ENCODE results near the gene MRPL38. TPM values are rescaled to one million over a fixed set of nuclear protein-coding genes. Genes with fewer than 3 reads are reported as not detected.

MRPL38 gene
- total RNA-seq, 1 experiment from 2014 or later: 74.5 TPM

- DNase-seq: peak; percentile 91
- BruUV-seq (replicated peaks): no TSS peak
- intact Hi-C loops (cut with micrococcal nuclease): loop anchor here (1.0 to 5.0 kb wide), 3 partner anchors 18 to 114 kb away; partner anchors contain the start of genes TRIM47, UNK and WBP2
Measured at GRCh38 chr17:75896415-75897159, 8.1 kb downstream of the MRPL38 start, which contains the start of gene TRIM65. TRIM65 (minus strand) TSS chr17:75896951; CDS start chr17:75896937, 14 bp downstream.

GRCh38 chr17:75895370-75896155 lies 9.1 kb downstream of the MRPL38 start:
- Histone ChIP-seq H3K4me3 (ENCODE audit: low read length) (peak overlapping the region; percentile 83), H3K27ac (ENCODE audit: low read length) (peak overlapping the region; percentile 74), H3K79me2 (ENCODE audit: low read length) (peaks cover 30% of the 10 kb centered on the region), H2AFZ (ENCODE audit: low read length) (peak overlapping the region; percentile 40), H3K4me2 (ENCODE audit: low read length) (peak overlapping the region; percentile 98), H3K36me3 (ENCODE audit: low read depth, low read length) (peaks cover 18% of the 10 kb centered on the region), H3K9me2 (replicated peaks; ENCODE audit: low read length) (no peaks in the 10 kb centered on the region), H4K20me1 (ENCODE audit: low read length) (no peaks in the 10 kb centered on the region), H3K4me1 (ENCODE audit: insufficient read depth, low read length) (peaks cover 14% of the 10 kb centered on the region), H3F3A (ENCODE audit: low read length, unreplicated experiment) (peaks cover 9% of the 10 kb centered on the region), H3K9ac (ENCODE audit: low read length) (peak overlapping the region; percentile 94), H3K27me3 (ENCODE audit: low read length) (no peaks in the 10 kb centered on the region), H3K9me3 (ENCODE audit: low read length) (no peaks in the 10 kb centered on the region)
- TSS peak; percentile 54 for BruUV-seq (replicated peaks)
- TF ChIP-seq EZH2 (IDR thresholded peaks at IDR 0.05; ENCODE audit: low read length, unreplicated experiment) (no peak), CTCF (conservative IDR thresholded peaks at IDR 0.05; ENCODE audit: low read depth, low read length) (peak; percentile 60), EZH2phosphoT487 (IDR thresholded peaks at IDR 0.05; ENCODE audit: borderline replicate concordance, low read length) (no peak)
- intact Hi-C loops (cut with micrococcal nuclease): loop anchor here (1.0 to 5.0 kb wide), 3 partner anchors 17 to 113 kb away; partner anchors contain the start of genes TRIM47, UNK and WBP2
- ChIA-PET POLR2A (ENCODE audit: unreplicated experiment) (interaction anchor here (0.7 kb wide), 1 partner anchor 615 kb away, joined by 4 read pairs; no protein-coding TSS in a partner anchor), CTCF (interaction anchor here (1.0 to 1.1 kb wide), 2 partner anchors 49 to 51 kb away, joined by 3 to 4 read pairs; no protein-coding TSS in a partner anchor)
- peak; percentile 4 for ATAC-seq
- DNase-seq: peak; percentile 40

More at GRCh38 chr17:75896415-75897159, 8.1 kb downstream of the MRPL38 start, which contains the start of gene TRIM65:
- Histone ChIP-seq H3K4me1 (ENCODE audit: insufficient read depth, low read length) (peaks cover 14% of the 10 kb centered on the region), H3K36me3 (ENCODE audit: low read depth, low read length) (peaks cover 22% of the 10 kb centered on the region), H3K9me3 (ENCODE audit: low read length) (no peaks in the 10 kb centered on the region), H3K9ac (ENCODE audit: low read length) (peak within 1 kb of the TSS; percentile 94), H3K4me2 (ENCODE audit: low read length) (peak within 1 kb of the TSS; percentile 98), H3K9me2 (replicated peaks; ENCODE audit: low read length) (no peaks in the 10 kb centered on the region), H3K79me2 (ENCODE audit: low read length) (peaks cover 30% of the 10 kb centered on the region), H4K20me1 (ENCODE audit: low read length) (no peaks in the 10 kb centered on the region), H3F3A (ENCODE audit: low read length, unreplicated experiment) (peaks cover 9% of the 10 kb centered on the region), H2AFZ (ENCODE audit: low read length) (peak within 1 kb of the TSS; percentile 40), H3K4me3 (ENCODE audit: low read length) (peak within 1 kb of the TSS; percentile 83), H3K27ac (ENCODE audit: low read length) (peak within 1 kb of the TSS; percentile 74), H3K27me3 (ENCODE audit: low read length) (no peaks in the 10 kb centered on the region)
- ATAC-seq: peak; percentile 87
- ChIA-PET CTCF (interaction anchor here (0.5 to 1.3 kb wide), 12 partner anchors 8 to 149 kb away, joined by 3 to 8 read pairs (median 4); partner anchors contain the start of genes GALK1, MRPL38 and WBP2), POLR2A (ENCODE audit: unreplicated experiment) (interaction anchor here (0.5 to 0.8 kb wide), 3 partner anchors 63 to 369 kb away, joined by 3 to 6 read pairs (median 4); partner anchors contain the start of gene UBALD2)
- TF ChIP-seq EZH2 (IDR thresholded peaks at IDR 0.05; ENCODE audit: low read length, unreplicated experiment) (no peak), EZH2phosphoT487 (IDR thresholded peaks at IDR 0.05; ENCODE audit: borderline replicate concordance, low read length) (peak; percentile 84), CTCF (conservative IDR thresholded peaks at IDR 0.05; ENCODE audit: low read depth, low read length) (peak; percentile 40)
